HG03066 (cell line): ENCODE measurements around the gene SPDEF.

Source experiments
- ATAC-seq: cut with Tn5 transposase; IDR thresholded peaks from one replicate; pipeline ENCODE4 v1.9.1; 2021; ENCODE audit warnings: low read depth; ENCODE audit not compliant: unreplicated experiment

Gene SPDEF

GRCh38 chr6:34530753-34531365, 25.3 kb downstream of the SPDEF start:
- no peak for ATAC-seq

GRCh38 chr6:34529665-34530327, 26.3 kb downstream of the SPDEF start:
- no peak for ATAC-seq

- ATAC-seq: no peak
These were observed 27.0 kb downstream of the SPDEF start for GRCh38 chr6:34528996-34529664.

- no peak for ATAC-seq
These were observed 28.1 kb downstream of the SPDEF start for GRCh38 chr6:34527751-34528670.

- ATAC-seq: peak; percentile 83
These were observed 29.0 kb downstream of the SPDEF start for GRCh38 chr6:34526992-34527728.

- no peak for ATAC-seq
These were observed 29.7 kb downstream of the SPDEF start for GRCh38 chr6:34526241-34526972.

GRCh38 chr6:34525431-34526175, 30.5 kb downstream of the SPDEF start:
- no peak for ATAC-seq

GRCh38 chr6:34524971-34525370, 31.2 kb downstream of the SPDEF start:
- no peak for ATAC-seq

GRCh38 chr6:34524499-34524898, 31.6 kb downstream of the SPDEF start:
- ATAC-seq: no peak

GRCh38 chr6:34523441-34524206, 32.5 kb downstream of the SPDEF start:
- ATAC-seq: no peak

GRCh38 chr6:34522761-34523160, 33.4 kb downstream of the SPDEF start:
- no peak for ATAC-seq

- ATAC-seq: no peak
These were observed 34.5 kb downstream of the SPDEF start for GRCh38 chr6:34521463-34522285.

- ATAC-seq: no peak
These were observed 35.3 kb downstream of the SPDEF start for GRCh38 chr6:34520645-34521462.

GRCh38 chr6:34519971-34520644, 36.0 kb downstream of the SPDEF start:
- no peak for ATAC-seq

- ATAC-seq: no peak
These were observed 37.3 kb downstream of the SPDEF start for GRCh38 chr6:34518669-34519365.
